ENCODE measurements around the gene PIGQ.

- TF ChIP-seq CTCF (conservative IDR thresholded peaks at IDR 0.05) (no peak), EZH2 (IDR thresholded peaks at IDR 0.05; ENCODE audit: low read depth) (no peak)
Measured at GRCh38 chr16:561413-561794, 8.4 kb upstream of the PIGQ start.

Measured in PC-9 (cell line).